ENCODE measurements around the gene EHF. TPM values are rescaled to one million over a fixed set of nuclear protein-coding genes. Genes with fewer than 3 reads are reported as not detected.

EHF gene
- total RNA-seq, 2 experiments from 2014 or later = not detected

DNA sequence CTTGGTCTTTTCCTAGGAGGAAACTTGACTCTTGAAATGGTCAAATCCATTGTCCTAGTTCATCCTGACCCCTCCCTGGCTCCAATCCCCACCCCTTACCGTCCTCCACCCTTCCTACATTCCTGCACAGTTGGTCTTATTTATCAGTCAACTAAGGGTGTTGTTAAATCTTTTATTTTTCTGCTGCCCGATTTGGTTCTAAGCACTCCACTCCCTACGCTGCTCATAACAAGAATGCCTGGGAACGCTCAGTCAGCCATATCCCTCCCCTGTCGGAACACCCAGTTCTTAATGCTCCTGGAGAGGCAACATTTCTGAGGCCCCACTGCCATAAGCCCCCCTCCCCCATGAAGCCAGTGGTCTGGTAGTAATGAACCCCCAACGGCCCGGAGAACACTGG, 9.7 kb downstream of the EHF start:
- no peak for DNase-seq
- intact Hi-C loops (cut with micrococcal nuclease) = no loop called here
- CTCF ChIA-PET = interaction anchor here (1.0 kb wide), 1 partner anchor 259 kb away, joined by 5 read pairs; no protein-coding TSS in a partner anchor
- Mint-ChIP-seq H3K36me3 (ENCODE audit: low read depth) (no peaks in the 10 kb centered on the region), H3K9me3 (no peaks in the 10 kb centered on the region), H3K27me3 (ENCODE audit: low read depth) (peaks cover 8% of the 10 kb centered on the region), H3K4me1 (ENCODE audit: low read depth) (peaks cover 14% of the 10 kb centered on the region), H3K27ac (no peak overlapping the region), H3K4me3 (no peak overlapping the region)

DNA sequence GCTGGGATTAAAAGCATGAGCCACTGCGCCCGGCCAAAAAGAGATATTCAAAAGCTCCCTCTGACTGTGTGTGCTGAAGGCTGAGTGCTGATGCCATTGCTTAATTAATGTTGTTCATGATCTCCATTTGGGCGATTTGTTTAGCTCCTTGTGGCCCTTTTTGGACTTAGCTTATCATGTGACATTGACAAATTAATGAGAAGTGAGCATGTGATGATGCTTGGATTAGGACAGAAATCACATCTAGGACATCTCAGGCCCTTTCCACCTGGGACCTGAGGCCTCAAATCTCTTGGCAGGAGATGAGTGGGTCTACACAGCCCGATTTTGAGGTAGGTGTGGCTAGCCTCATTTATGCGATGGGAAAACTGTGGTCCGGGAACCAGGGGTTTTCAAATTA, 10.4 kb downstream of the EHF start:
- Mint-ChIP-seq H3K27me3 (ENCODE audit: low read depth) (peaks cover 8% of the 10 kb centered on the region), H3K9me3 (no peaks in the 10 kb centered on the region), H3K4me1 (ENCODE audit: low read depth) (peaks cover 14% of the 10 kb centered on the region), H3K4me3 (no peak overlapping the region), H3K27ac (no peak overlapping the region), H3K36me3 (ENCODE audit: low read depth) (no peaks in the 10 kb centered on the region)
- DNase-seq = no peak
- CTCF ChIA-PET = no interaction called here
- intact Hi-C loops (cut with micrococcal nuclease) = no loop called here

DNA sequence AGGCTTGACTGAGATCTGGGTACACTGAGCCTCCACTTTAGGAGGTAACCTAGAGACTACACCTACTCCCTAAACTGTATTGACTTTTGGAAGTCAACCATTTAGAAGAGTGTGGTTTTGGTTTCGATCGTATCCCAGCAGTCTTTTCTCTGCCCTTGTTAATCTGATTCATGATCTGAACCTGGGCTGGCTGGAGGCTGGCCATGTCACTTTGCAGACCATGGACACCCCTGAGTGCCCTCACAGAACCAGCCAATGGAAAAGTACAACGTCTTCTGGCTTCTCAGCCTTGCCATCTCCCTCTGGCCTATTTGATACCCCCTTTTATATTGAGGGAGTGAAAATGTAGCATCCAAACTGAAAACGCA, 10.8 kb downstream of the EHF start:
- no peak for DNase-seq
- H3K4me3 Mint-ChIP-seq = no peak overlapping the region
- intact Hi-C loops (cut with micrococcal nuclease) = no loop called here
- H3K27ac Mint-ChIP-seq = no peak overlapping the region
- H3K27me3 Mint-ChIP-seq (ENCODE audit: low read depth) = peaks cover 3% of the 10 kb centered on the region
- H3K9me3 Mint-ChIP-seq = no peaks in the 10 kb centered on the region
- H3K36me3 Mint-ChIP-seq (ENCODE audit: low read depth) = no peaks in the 10 kb centered on the region
- CTCF ChIA-PET = no interaction called here
- peaks cover 14% of the 10 kb centered on the region for H3K4me1 Mint-ChIP-seq (ENCODE audit: low read depth)

DNA sequence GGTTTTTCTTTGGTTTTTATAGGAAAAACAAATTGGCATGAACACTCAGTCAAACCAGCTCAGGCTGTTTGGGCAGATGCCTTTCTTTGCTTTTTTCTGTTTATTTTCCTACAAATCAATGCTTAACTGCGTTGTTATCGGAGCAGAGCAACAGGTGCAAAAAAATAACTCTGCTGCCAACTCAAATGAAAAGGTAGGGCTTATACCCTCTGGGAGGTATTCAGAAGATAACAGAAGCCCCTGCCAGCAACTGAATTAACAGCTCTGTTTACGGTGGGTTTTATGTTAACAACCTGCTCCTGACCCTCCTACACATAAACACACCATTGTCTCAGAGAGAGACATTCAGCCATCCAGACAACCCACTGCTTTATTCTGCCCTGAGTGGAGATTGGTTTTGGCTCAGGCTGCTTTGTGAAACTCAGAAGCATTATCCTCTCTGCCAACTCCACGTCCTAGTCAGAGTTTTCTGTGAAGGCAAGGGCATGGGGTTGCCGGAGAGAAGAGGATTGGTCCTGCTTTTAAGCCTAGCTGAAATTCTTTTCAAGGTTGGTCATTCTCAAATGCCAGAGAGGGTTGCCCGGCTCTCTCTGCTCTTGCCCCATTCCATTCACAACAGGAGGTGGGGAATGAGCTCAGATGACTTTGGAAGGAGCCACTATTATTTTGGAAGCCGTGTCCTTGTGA, 11.4 kb downstream of the EHF start:
- Mint-ChIP-seq H3K4me1 (ENCODE audit: low read depth) (peaks cover 14% of the 10 kb centered on the region), H3K27ac (no peak overlapping the region), H3K9me3 (no peaks in the 10 kb centered on the region), H3K4me3 (no peak overlapping the region), H3K27me3 (ENCODE audit: low read depth) (no peaks in the 10 kb centered on the region), H3K36me3 (ENCODE audit: low read depth) (no peaks in the 10 kb centered on the region)
- no peak for DNase-seq
- intact Hi-C loops (cut with micrococcal nuclease) = no loop called here
- CTCF ChIA-PET = interaction anchor here (0.7 kb wide), 1 partner anchor 21 kb away, joined by 3 read pairs; no protein-coding TSS in a partner anchor

DNA sequence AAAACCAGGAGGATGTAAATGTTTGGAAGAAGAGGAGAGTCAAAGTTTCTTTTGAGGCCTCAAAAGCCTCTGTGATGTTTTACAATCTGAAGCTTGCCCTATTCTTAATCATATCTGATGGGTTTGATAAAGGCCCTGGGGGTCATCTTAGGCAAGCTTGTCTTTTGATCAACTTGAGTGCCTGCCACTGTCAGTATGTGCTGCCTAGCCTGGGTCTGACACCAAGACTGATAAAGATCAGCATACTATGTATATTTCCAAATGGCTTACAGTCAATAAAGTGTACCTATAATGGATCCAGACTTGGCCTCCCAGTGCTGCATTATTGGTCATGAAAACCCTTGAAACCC, 12.7 kb downstream of the EHF start:
- H3K4me3 Mint-ChIP-seq = no peak overlapping the region
- H3K27ac Mint-ChIP-seq = no peak overlapping the region
- CTCF ChIA-PET = interaction anchor here (1.9 kb wide), 1 partner anchor 17 kb away, joined by 9 read pairs; no protein-coding TSS in a partner anchor
- H3K36me3 Mint-ChIP-seq (ENCODE audit: low read depth) = no peaks in the 10 kb centered on the region
- no peaks in the 10 kb centered on the region for H3K27me3 Mint-ChIP-seq (ENCODE audit: low read depth)
- peaks cover 14% of the 10 kb centered on the region for H3K4me1 Mint-ChIP-seq (ENCODE audit: low read depth)
- intact Hi-C loops (cut with micrococcal nuclease) = no loop called here
- no peak for DNase-seq
- no peaks in the 10 kb centered on the region for H3K9me3 Mint-ChIP-seq

DNA sequence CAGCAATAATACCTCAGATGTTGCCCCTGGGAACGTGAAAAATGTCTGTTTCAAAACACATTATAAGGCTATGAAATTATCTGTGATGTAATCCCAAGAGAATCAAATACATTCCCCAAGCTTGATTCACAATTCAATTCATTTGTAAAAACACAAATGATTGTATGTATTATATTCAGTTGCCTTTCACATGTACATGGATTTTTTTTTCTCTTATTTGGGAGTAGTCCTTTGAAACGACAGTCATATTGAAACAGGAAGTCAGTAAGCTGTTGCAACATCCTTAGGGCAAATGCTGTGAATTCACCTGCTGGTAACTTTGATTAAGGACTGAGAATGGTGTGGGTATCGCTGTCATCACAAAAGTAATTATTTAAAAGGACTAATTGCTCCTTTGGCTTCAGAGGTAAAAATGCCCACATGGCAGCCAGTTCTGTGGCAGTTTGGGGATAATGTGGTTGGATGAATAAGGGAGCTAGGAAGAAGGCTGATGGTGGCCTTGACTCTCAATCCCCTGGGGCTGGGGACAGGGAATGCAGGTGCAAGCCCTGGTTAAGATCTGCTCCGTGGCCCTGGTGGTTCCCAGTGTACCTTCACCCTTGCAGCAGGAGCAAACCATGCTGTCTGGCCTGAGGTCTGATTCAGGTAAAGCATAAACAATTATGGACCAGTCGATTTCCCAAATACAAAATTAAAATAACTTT, 13.2 kb downstream of the EHF start:
- Mint-ChIP-seq H3K27me3 (ENCODE audit: low read depth) (no peaks in the 10 kb centered on the region), H3K9me3 (no peaks in the 10 kb centered on the region), H3K27ac (no peak overlapping the region), H3K36me3 (ENCODE audit: low read depth) (no peaks in the 10 kb centered on the region), H3K4me1 (ENCODE audit: low read depth) (peaks cover 14% of the 10 kb centered on the region), H3K4me3 (no peak overlapping the region)
- DNase-seq = peak; percentile 20
- intact Hi-C loops (cut with micrococcal nuclease) = loop anchor here (1.0 kb wide), 1 partner anchor 16 kb away; no protein-coding TSS in a partner anchor
- CTCF ChIA-PET = interaction anchor here (1.9 kb wide), 1 partner anchor 16 kb away, joined by 9 read pairs; no protein-coding TSS in a partner anchor

DNA sequence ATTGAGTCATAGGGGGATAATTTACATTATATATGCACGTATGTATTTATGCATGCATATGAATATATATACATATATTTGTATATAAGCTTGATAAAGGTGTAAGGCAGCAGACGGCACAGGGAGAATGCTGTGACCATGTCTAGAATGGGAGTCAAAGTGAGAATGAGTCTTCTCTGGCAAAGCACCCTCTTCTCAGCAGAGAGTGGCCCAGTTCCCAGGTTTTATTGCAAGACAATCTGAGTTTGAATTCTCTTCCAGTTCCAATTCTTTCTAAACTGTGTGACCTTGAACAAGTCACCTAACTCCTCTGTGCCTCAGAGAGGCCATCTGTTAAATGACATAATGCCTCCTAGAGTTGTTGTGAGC, 13.8 kb downstream of the EHF start:
- Mint-ChIP-seq H3K4me1 (ENCODE audit: low read depth) (peaks cover 14% of the 10 kb centered on the region), H3K27me3 (ENCODE audit: low read depth) (peaks cover 2% of the 10 kb centered on the region), H3K9me3 (no peaks in the 10 kb centered on the region), H3K36me3 (ENCODE audit: low read depth) (no peaks in the 10 kb centered on the region), H3K27ac (no peak overlapping the region), H3K4me3 (no peak overlapping the region)
- DNase-seq = no peak
- CTCF ChIA-PET = interaction anchor here (1.9 kb wide), 1 partner anchor 15 kb away, joined by 9 read pairs; no protein-coding TSS in a partner anchor
- intact Hi-C loops (cut with micrococcal nuclease) = loop anchor here (1.0 kb wide), 1 partner anchor 16 kb away; no protein-coding TSS in a partner anchor

DNA sequence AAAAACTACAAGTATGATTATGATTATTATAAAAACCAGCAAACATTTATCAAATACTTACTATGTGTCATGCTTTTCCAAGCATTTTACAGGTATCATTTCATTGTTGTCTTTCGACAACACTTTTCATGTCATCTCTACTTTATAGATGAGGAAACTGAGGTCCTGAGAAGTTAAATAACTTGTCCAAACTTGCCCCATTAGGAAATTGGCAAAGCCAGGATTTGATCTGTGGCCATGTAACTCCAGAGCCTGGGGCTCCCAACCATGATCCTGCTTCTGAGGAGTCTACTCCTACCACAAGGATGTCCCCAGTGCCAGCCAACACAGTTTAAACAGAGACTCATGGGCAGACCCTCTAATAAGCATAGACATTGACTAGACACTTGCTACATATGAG, 15.2 kb downstream of the EHF start:
- no peak overlapping the region for H3K4me3 Mint-ChIP-seq
- intact Hi-C loops (cut with micrococcal nuclease) = no loop called here
- no peaks in the 10 kb centered on the region for H3K36me3 Mint-ChIP-seq (ENCODE audit: low read depth)
- H3K9me3 Mint-ChIP-seq = no peaks in the 10 kb centered on the region
- peaks cover 18% of the 10 kb centered on the region for H3K4me1 Mint-ChIP-seq (ENCODE audit: low read depth)
- H3K27me3 Mint-ChIP-seq (ENCODE audit: low read depth) = peaks cover 2% of the 10 kb centered on the region
- CTCF ChIA-PET = no interaction called here
- no peak for DNase-seq
- no peak overlapping the region for H3K27ac Mint-ChIP-seq

DNA sequence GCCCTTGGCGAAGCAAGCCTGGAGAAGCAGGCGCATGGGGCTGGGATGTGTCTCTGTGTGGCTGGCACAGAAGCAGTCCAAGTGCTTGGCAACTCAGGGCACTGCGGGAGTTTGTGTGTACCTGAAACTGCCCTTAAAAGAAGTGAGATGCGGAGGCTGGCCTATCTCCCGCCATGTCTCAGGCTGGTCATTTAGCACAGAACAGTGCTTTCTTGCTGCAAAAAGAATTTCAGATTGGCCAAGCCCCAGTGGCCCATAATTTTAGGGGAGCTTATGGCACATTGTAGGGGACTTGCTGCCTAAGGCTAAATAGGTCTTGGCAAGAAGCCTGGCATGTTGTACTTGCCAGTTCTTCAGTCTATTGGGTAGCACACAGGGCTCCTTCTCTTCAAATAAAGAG, 16.4 kb downstream of the EHF start:
- CTCF ChIA-PET = interaction anchor here (0.7 kb wide), 1 partner anchor 338 kb away, joined by 4 read pairs; no protein-coding TSS in a partner anchor
- no peak overlapping the region for H3K27ac Mint-ChIP-seq

DNA sequence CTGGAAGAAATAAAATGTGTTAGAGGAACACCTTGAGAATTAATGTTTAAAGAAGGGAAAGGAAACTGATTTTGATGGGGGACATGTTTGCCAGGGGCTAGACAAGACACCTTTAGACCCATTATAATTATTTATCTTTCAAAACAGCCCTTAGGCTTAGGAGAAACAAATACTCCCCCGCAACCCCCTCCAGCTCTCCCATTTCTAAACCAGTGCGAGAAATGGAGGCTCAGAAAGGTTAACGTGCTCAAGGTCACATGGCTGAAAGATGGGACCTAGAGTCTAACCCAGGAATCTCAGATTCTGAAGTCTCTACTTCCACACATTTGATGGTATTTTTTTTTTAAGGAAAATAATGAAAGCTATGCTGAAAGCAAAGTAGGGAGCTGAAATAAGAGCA, 18.0 kb downstream of the EHF start:
- CTCF ChIA-PET = no interaction called here
- Mint-ChIP-seq H3K4me3 (no peak overlapping the region), H3K27me3 (ENCODE audit: low read depth) (peaks cover 14% of the 10 kb centered on the region), H3K27ac (no peak overlapping the region), H3K9me3 (no peaks in the 10 kb centered on the region), H3K4me1 (ENCODE audit: low read depth) (peaks cover 11% of the 10 kb centered on the region), H3K36me3 (ENCODE audit: low read depth) (no peaks in the 10 kb centered on the region)
- intact Hi-C loops (cut with micrococcal nuclease) = no loop called here
- DNase-seq = no peak

More for the DNA sequence above, 16.4 kb downstream of the EHF start:
- no peaks in the 10 kb centered on the region for H3K36me3 Mint-ChIP-seq (ENCODE audit: low read depth)
- intact Hi-C loops (cut with micrococcal nuclease) = no loop called here
- peaks cover 2% of the 10 kb centered on the region for H3K27me3 Mint-ChIP-seq (ENCODE audit: low read depth)
- peaks cover 18% of the 10 kb centered on the region for H3K4me1 Mint-ChIP-seq (ENCODE audit: low read depth)
- H3K9me3 Mint-ChIP-seq = no peaks in the 10 kb centered on the region
- DNase-seq = no peak
- H3K4me3 Mint-ChIP-seq = no peak overlapping the region

DNA sequence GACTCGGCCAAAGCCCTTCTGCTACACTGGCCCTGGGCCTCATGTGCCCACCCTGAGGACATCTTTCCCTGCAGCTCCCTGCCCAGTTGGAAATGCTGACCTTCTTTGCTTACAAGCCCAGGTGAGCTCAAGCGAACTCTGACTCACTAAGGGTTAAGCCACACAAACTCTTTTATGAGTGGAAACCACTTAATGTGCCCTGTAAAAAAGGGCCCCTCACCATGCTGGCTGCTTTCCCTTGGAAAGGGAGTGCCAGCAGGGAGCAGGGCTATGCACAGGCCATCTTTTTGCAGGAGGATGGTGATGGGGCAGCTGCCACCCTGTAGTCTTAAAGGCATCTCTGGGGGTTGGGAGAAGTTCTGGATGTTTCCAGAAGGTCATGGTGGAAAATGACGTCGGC, 18.7 kb downstream of the EHF start:
- H3K4me3 Mint-ChIP-seq = no peak overlapping the region
- H3K36me3 Mint-ChIP-seq (ENCODE audit: low read depth) = no peaks in the 10 kb centered on the region
- no peaks in the 10 kb centered on the region for H3K9me3 Mint-ChIP-seq
- peaks cover 19% of the 10 kb centered on the region for H3K27me3 Mint-ChIP-seq (ENCODE audit: low read depth)
- intact Hi-C loops (cut with micrococcal nuclease) = no loop called here
- DNase-seq = no peak
- peaks cover 4% of the 10 kb centered on the region for H3K4me1 Mint-ChIP-seq (ENCODE audit: low read depth)
- no peak overlapping the region for H3K27ac Mint-ChIP-seq
- CTCF ChIA-PET = no interaction called here

DNA sequence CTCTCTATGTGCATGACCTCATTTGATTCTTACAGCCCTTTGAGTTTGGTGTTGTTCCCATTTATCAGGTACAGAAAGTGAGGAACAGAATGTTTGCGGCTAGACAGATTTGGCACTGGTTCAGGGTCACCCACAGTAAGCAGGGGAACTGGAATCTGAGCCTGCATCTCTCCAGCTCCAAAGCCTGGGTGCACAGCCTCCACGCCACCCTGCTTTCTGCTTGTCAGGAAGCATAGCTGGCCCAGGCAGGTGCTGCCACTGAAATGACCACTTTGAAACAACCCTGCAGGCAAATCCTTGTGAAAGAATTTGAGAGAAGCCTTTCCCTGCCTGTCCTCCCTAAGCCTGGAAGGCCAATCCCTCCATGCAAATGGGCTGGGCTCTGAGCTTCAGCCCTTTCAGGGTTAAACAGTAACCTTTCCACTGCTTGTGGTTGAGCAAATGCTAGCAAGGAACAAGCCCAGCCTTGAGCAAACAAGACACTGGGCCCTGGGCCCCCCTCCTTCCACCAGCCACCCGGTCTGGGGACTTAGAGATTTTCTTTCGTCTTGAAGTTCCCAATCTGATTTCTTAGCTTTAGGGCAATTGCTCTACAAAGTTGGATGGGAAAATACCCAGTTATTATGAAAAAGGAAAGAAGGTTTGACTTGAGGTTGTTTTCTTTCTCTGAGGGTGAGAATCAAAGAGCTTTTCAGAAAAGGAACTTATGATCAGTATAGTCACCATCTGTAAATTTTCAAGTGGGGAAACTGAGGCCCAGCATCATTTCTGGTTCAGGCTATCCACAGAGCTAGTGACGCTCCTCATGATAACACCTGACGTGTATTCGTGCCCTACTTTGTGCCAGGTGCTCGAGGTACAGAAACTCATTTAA, 19.4 kb downstream of the EHF start:
- H3K27me3 Mint-ChIP-seq (ENCODE audit: low read depth) = peaks cover 23% of the 10 kb centered on the region
- H3K4me3 Mint-ChIP-seq = no peak overlapping the region
- CTCF ChIA-PET = no interaction called here
- peaks cover 4% of the 10 kb centered on the region for H3K4me1 Mint-ChIP-seq (ENCODE audit: low read depth)
- DNase-seq = no peak
- H3K27ac Mint-ChIP-seq = no peak overlapping the region
- H3K36me3 Mint-ChIP-seq (ENCODE audit: low read depth) = no peaks in the 10 kb centered on the region
- no peaks in the 10 kb centered on the region for H3K9me3 Mint-ChIP-seq
- intact Hi-C loops (cut with micrococcal nuclease) = no loop called here
